GM18526 (cell line): ENCODE results near the gene NDUFAF5.

ENCODE experiments used
- POLR2A ChIP-seq: IDR thresholded peaks from 3 replicates; pipeline ENCODE4 v1.6.1; 2011; ENCODE audit not compliant: insufficient read length; ENCODE audit errors: extremely low read depth

NDUFAF5 gene

GRCh38 chr20:13840093-13840465 lies 55.3 kb downstream of the NDUFAF5 start:
- TF ChIP-seq POLR2A = no peak

- TF ChIP-seq POLR2A = no peak
Measured at GRCh38 chr20:13841206-13841605, 56.4 kb downstream of the NDUFAF5 start.

GRCh38 chr20:13844296-13844695 lies 59.5 kb downstream of the NDUFAF5 start:
- TF ChIP-seq POLR2A = no peak

- no peak for TF ChIP-seq POLR2A
Measured at GRCh38 chr20:13851279-13851678, 66.5 kb downstream of the NDUFAF5 start.

- no peak for TF ChIP-seq POLR2A
Measured at GRCh38 chr20:13852306-13852705, 67.5 kb downstream of the NDUFAF5 start.

GRCh38 chr20:13855613-13856012 lies 70.8 kb downstream of the NDUFAF5 start:
- no peak for TF ChIP-seq POLR2A

GRCh38 chr20:13856354-13856753 lies 71.5 kb downstream of the NDUFAF5 start:
- TF ChIP-seq POLR2A = no peak

- TF ChIP-seq POLR2A = no peak
Measured at GRCh38 chr20:13857304-13857703, 72.5 kb downstream of the NDUFAF5 start.

- TF ChIP-seq POLR2A = no peak
Measured at GRCh38 chr20:13857961-13858360, 73.1 kb downstream of the NDUFAF5 start.

- TF ChIP-seq POLR2A = no peak
Measured at GRCh38 chr20:13858439-13858838, 73.6 kb downstream of the NDUFAF5 start.

- TF ChIP-seq POLR2A = no peak
Measured at GRCh38 chr20:13858871-13859270, 74.0 kb downstream of the NDUFAF5 start.

GRCh38 chr20:13862245-13862644 lies 77.4 kb downstream of the NDUFAF5 start:
- no peak for TF ChIP-seq POLR2A

- no peak for TF ChIP-seq POLR2A
Measured at GRCh38 chr20:13863244-13863643, 78.4 kb downstream of the NDUFAF5 start.

GRCh38 chr20:13865156-13865555 lies 80.3 kb downstream of the NDUFAF5 start:
- TF ChIP-seq POLR2A = no peak

GRCh38 chr20:13865791-13866351 lies 81.0 kb downstream of the NDUFAF5 start:
- no peak for TF ChIP-seq POLR2A

GRCh38 chr20:13868331-13868730 lies 83.5 kb downstream of the NDUFAF5 start:
- TF ChIP-seq POLR2A = no peak

GRCh38 chr20:13870170-13870748 lies 85.4 kb downstream of the NDUFAF5 start:
- no peak for TF ChIP-seq POLR2A
